A549 treated with CORT108297 at 1 μM for 4 hours (cell line): ENCODE results near the gene CFD. TPM values are rescaled to one million over a fixed set of nuclear protein-coding genes. Genes with fewer than 3 reads are reported as not detected.

ENCODE experiments used
- total RNA-seq: library from RNA; stranded (reverse); fragments of 200-300 nt; extraction: Qiagen RNA extraction; gene quantifications from 5 replicates; pipeline ENCODE4 v1.2.3, GENCODE V29; 2022

The CFD gene
- total RNA-seq: 8.5 to 24.7 TPM (median 24.1 TPM) in 5 replicates

DNA sequence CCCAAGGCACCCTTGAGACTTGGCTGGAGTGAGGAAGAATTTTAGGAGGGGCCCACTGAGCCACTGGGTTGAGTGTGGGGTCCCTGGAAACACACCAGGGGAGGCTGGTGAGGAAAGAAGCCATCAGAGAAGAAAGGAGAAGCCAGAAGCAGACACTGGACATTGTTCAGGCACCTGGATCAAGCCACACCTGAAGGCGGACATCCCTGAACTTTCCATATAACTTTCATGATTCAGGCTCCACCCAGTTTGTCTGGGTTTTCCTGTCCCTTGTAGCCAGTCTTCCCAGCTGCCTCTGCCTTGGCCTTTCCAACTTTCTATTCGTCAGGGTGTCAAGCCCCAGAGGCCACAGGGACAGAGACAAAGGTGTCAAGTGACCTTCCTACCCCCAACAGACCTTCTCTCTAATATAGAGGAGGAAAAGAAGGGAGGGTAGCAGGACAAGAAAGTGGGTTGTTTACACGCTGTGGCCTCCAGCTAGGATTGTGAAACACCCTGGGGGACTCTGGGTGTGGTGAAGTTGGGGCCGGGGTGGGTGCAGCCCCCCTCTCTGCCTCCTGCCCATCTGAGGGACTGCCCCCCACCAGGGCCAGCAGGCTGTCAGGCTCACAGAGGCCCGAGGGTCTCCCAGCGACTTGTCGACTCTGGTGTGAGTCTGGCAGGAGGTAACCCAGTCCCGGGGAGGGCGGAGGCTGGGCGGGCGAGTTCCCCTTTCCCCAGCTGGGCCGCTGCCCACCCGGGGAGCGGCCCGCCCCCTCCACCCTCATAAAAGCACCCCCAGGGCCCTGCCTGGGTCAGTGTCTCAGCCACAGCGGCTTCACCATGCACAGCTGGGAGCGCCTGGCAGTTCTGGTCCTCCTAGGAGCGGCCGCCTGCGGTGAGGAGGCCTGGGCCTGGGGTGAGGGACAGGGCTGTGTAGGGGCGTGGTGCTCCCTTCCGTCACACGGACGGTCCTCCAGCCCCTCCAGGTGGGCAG, at the start of gene CFD:
TSS of gene CFD (plus strand) at position 797 of the 976 bp plus-strand sequence. CDS start at position 823, 26 bp downstream.

DNA sequence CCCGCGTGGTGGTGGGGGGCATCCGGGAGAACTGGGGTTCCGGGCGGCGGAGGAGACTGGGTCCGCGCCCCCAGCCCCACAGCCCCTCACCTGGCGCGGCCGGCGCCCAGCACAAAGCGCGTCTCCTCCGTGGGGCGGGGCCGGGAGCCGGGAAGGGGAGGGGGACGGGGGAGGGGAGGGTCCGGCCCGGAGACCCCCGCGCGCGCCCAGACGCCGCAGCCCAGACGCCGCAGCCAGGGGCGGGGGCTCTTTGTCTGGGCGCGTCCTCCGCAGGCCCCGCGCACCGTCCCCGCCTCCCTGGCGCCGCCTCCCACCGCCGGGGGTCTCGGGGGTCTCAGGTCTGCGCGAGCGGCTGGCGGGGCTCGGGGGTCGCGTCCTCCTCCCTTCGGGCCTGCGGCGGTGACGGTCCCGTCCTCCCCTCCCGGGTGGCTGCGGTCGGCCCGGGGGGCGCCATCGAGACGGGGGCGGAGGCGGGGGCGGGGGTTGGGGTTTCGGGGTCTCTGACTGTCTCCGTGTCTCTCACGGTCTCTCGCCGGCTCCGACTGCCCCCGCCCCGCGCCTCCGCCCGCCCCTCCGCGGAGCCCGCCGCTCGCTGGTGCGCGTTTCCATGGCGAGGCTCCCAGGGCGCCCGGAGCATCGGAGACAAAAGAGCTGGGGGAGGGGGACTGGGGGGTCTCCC, 37.5 kb upstream of the CFD start, which contains the start of gene PLPPR3:
TSS of gene PLPPR3 (minus strand) at position 131 of the 679 bp plus-strand sequence. CDS start 396 bp downstream, outside the sequence.

DNA sequence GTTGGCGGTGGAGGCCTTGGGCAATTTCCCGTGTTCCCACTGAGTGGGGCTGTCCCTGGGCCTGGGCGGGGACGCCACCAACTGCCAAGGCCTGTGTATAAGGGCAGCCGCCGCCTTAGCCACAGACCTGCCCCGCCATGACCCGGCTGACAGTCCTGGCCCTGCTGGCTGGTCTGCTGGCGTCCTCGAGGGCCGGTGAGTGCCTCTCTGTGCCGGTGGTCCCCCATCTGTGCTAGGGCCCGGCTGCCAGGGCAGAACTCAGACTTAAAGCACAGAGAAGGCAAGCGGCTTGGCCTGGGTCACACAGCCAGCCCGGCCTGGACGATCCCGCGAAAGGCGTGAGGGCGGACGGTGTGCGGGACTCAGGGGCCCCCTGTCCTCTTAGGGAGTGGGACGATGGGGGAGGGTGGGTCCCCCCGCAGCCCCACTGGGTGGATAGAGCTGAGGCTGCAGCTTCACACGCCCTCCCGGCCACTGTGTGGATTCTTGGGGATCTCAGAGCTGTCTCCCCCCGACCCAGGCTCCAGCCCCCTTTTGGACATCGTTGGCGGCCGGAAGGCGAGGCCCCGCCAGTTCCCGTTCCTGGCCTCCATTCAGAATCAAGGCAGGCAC, 31.6 kb upstream of the CFD start, which contains the start of gene AZU1:
TSS of gene AZU1 (plus strand) at position 128 of the 612 bp plus-strand sequence. CDS start at position 138, 10 bp downstream.

DNA sequence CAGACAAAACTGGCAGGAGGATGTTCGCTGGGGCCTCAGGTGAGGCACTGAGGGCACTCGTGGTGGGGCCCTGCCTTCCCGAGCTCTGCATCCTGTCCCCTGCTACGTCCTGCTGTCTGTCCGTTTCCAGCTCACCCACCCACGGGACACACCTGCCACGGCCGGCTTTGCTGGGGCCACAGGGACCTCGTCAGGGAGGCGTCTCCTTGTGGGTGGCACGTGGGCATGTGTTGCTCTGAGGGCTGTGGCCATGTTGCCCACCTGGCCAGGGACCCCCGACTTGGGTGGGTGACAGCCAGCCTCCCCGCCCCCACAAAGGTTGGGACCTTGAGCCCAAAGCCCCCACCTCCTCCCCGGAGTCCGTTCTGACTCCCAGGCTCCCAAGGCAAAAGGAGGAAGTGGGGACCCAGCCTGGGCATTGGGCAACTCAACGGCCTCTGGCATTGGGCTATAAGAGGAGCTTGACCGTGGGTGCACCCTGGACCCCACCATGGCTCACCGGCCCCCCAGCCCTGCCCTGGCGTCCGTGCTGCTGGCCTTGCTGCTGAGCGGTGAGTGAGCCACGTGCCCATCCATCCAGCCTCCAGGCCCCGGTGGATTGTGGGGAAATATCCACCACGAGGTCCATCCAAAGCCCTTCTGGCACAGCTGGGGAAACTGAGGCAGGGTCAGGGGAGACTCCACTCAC, 18.8 kb upstream of the CFD start, which contains the start of gene PRTN3:
TSS of gene PRTN3 (plus strand) at position 481 of the 688 bp plus-strand sequence. CDS start at position 491, 10 bp downstream.

DNA sequence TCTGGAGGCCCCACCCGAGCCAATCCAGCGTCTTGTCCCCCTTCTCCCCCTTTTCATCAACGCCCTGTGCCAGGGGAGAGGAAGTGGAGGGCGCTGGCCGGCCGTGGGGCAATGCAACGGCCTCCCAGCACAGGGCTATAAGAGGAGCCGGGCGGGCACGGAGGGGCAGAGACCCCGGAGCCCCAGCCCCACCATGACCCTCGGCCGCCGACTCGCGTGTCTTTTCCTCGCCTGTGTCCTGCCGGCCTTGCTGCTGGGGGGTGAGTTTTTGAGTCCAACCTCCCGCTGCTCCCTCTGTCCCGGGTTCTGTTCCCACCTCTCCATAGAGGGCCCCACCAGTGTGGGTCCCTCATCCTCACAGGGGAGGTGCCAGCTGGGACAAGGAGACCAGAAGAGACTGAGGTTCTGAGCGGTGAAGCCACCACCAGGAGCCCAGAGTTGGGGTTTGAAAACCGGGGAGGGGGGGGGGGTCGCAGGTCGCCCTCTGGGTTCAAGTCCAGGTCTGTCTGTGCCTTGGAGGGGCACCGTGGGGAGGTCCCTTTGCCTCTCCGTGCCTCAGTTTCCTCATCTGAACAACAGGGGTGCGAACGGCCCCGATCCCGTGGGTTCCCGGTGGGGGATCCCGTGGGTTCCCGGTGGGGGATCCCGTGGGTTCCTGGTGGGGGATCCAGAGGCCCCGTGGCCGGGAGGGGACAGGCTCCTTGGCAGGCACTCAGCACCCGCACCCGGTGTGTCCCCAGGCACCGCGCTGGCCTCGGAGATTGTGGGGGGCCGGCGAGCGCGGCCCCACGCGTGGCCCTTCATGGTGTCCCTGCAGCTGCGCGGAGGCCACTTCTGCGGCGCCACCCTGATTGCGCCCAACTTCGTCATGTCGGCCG, 7.1 kb upstream of the CFD start, which contains the start of gene ELANE:
TSS of gene ELANE (plus strand) at position 168 of the 878 bp plus-strand sequence. CDS start at position 194, 26 bp downstream.

DNA sequence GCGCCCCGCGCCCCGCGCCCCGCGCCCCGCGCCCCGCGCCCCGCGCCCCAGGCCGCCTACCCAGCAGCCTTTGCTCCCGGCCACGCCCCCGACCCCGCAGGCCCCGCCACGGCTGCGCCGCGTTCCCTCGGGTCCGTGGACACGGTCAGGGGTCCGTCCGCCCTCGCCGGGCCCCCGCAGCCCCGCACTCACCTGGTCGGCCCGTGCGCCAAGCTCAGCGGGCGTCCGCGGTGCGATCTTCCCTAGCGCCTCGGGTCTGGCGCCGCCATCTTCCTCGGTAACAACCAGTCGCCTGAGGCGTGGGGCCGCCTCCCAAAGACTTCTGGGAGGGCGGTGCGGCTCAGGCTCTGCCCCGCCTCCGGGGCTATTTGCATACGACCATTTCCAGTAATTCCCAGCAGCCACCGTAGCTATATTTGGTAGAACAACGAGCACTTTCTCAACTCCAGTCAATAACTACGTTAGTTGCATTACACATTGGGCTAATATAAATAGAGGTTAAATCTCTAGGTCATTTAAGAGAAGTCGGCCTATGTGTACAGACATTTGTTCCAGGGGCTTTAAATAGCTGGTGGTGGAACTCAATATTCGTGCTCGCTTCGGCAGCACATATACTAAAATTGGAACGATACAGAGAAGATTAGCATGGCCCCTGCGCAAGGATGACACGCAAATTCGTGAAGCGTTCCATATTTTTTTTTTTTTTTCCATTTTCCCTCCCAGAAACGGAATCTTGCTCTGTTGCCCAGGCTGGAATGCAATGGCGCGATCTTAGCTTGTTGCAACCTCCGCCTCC, 33.6 kb downstream of the CFD start, which contains the start of the genes MED16 and RNU6-9:
TSS of gene MED16 (minus strand) at position 294 of the 796 bp plus-strand sequence. CDS start 2,056 bp downstream, outside the sequence.
TSS of gene RNU6-9 (plus strand) at position 591 of the 796 bp plus-strand sequence.

Other genes with a start within 250 kb of the CFD start
- 68.3 to 100 TPM (median 97.9 TPM) in 5 replicates for gene POLRMT, start 226.1 kb upstream of the CFD start, total RNA-seq
- 0.22 to 1.2 TPM (median 0.76 TPM) in 5 replicates for gene FGF22, start 219.8 kb upstream of the CFD start, total RNA-seq
- 45.1 to 75.9 TPM (median 71.8 TPM) in 5 replicates for gene RNF126, start 196.4 kb upstream of the CFD start, total RNA-seq
- gene FSTL3, start 183.3 kb upstream of the CFD start, total RNA-seq: 153 to 212 TPM (median 193 TPM) in 5 replicates
- 0.13 TPM in 1 of 5 replicates, not detected in the others for gene PRSS57, start 164.2 kb upstream of the CFD start, total RNA-seq
- gene PALM, start 150.7 kb upstream of the CFD start, total RNA-seq: 11.5 to 17.8 TPM (median 15.2 TPM) in 5 replicates
- 76.4 to 104 TPM (median 97.4 TPM) in 5 replicates for gene MISP, start 108.6 kb upstream of the CFD start, total RNA-seq
- 212 to 223 TPM (median 220 TPM) in 5 replicates for gene PTBP1, start 62.2 kb upstream of the CFD start, total RNA-seq
- 3.6 to 5.1 TPM (median 4.5 TPM) in 5 replicates for gene PLPPR3, start 37.7 kb upstream of the CFD start, total RNA-seq
- gene AZU1, start 31.8 kb upstream of the CFD start, total RNA-seq: 0.21 to 0.54 TPM (median 0.25 TPM) in 5 replicates
- gene PRTN3, start 18.7 kb upstream of the CFD start, total RNA-seq: 0.27 to 0.56 TPM (median 0.34 TPM) in 5 replicates
- gene ELANE, start 7.4 kb upstream of the CFD start, total RNA-seq: 0.12 TPM in 1 of 5 replicates, not detected in the others
- 11.3 to 22.3 TPM (median 21.5 TPM) in 5 replicates for gene MED16, start 33.5 kb downstream of the CFD start, total RNA-seq
- not detected in 5 replicates for gene RNU6-9, start 33.8 kb downstream of the CFD start, total RNA-seq
- gene R3HDM4, start 53.6 kb downstream of the CFD start, total RNA-seq: 25.4 to 43.0 TPM (median 40.9 TPM) in 5 replicates
- 0.14 to 0.82 TPM (median 0.52 TPM) in 5 replicates for gene KISS1R, start 57.7 kb downstream of the CFD start, total RNA-seq
- gene ARID3A, start 66.4 kb downstream of the CFD start, total RNA-seq: 5.1 to 6.6 TPM (median 6.1 TPM) in 5 replicates
- gene WDR18, start 124.7 kb downstream of the CFD start, total RNA-seq: 41.6 to 74.7 TPM (median 68.5 TPM) in 5 replicates
- 1.5 to 3.4 TPM (median 2.6 TPM) in 5 replicates for gene GRIN3B, start 140.8 kb downstream of the CFD start, total RNA-seq
- gene TMEM259, start 161.5 kb downstream of the CFD start, total RNA-seq: 64.9 to 127 TPM (median 121 TPM) in 5 replicates
- gene RNU6-2, start 161.9 kb downstream of the CFD start, total RNA-seq: not detected in 5 replicates
- gene CNN2, start 166.9 kb downstream of the CFD start, total RNA-seq: 49.8 to 59.3 TPM (median 58.6 TPM) in 5 replicates
- gene ABCA7, start 180.4 kb downstream of the CFD start, total RNA-seq: 7.2 to 11.6 TPM (median 10.6 TPM) in 5 replicates
- 1.7 to 2.7 TPM (median 2.6 TPM) in 5 replicates for gene ARHGAP45, start 207.5 kb downstream of the CFD start, total RNA-seq
- 187 to 252 TPM (median 237 TPM) in 5 replicates for gene POLR2E, start 235.7 kb downstream of the CFD start, total RNA-seq
- gene GPX4, start 244.3 kb downstream of the CFD start, total RNA-seq: 409 to 501 TPM (median 496 TPM) in 5 replicates